AML-193 (cell line): ENCODE measurements around the gene SLC7A14.

Experiments
- DNase-seq, 2 experiments: peaks; one replicate each; lab custom pipeline; 2025; lab: John Stamatoyannopoulos, UW

Gene SLC7A14

GRCh38 chr3:170534227-170534626 lies 51.6 kb downstream of the SLC7A14 start:
- no peak for DNase-seq

GRCh38 chr3:170532573-170532972 lies 53.3 kb downstream of the SLC7A14 start:
- DNase-seq: no peak

GRCh38 chr3:170531657-170532335 lies 54.1 kb downstream of the SLC7A14 start:
- DNase-seq: no peak

- DNase-seq: no peak
Observed at GRCh38 chr3:170531054-170531453, 54.8 kb downstream of the SLC7A14 start.

- DNase-seq: no peak
Observed at GRCh38 chr3:170529912-170530311, 56.0 kb downstream of the SLC7A14 start.

GRCh38 chr3:170529346-170529745 lies 56.5 kb downstream of the SLC7A14 start:
- DNase-seq: no peak

GRCh38 chr3:170528726-170529125 lies 57.1 kb downstream of the SLC7A14 start:
- DNase-seq: no peak

- no peak for DNase-seq
Observed at GRCh38 chr3:170524073-170524472, 61.8 kb downstream of the SLC7A14 start.

- no peak for DNase-seq
Observed at GRCh38 chr3:170523248-170523647, 62.6 kb downstream of the SLC7A14 start.

- DNase-seq: no peak
Observed at GRCh38 chr3:170522201-170522600, 63.7 kb downstream of the SLC7A14 start.

GRCh38 chr3:170520996-170521395 lies 64.9 kb downstream of the SLC7A14 start:
- DNase-seq: no peak

- no peak for DNase-seq
Observed at GRCh38 chr3:170517242-170517945, 68.5 kb downstream of the SLC7A14 start.

GRCh38 chr3:170513642-170514041 lies 72.2 kb downstream of the SLC7A14 start:
- no peak for DNase-seq

GRCh38 chr3:170511371-170511770 lies 74.5 kb downstream of the SLC7A14 start:
- no peak for DNase-seq

GRCh38 chr3:170508839-170509238 lies 77.0 kb downstream of the SLC7A14 start:
- no peak for DNase-seq

- DNase-seq: no peak
Observed at GRCh38 chr3:170508291-170508690, 77.6 kb downstream of the SLC7A14 start.

GRCh38 chr3:170507063-170507462 lies 78.8 kb downstream of the SLC7A14 start:
- DNase-seq: no peak

GRCh38 chr3:170506556-170506955 lies 79.3 kb downstream of the SLC7A14 start:
- no peak for DNase-seq

- DNase-seq: no peak
Observed at GRCh38 chr3:170502297-170502696, 83.6 kb downstream of the SLC7A14 start.

- DNase-seq: no peak
Observed at GRCh38 chr3:170500995-170501394, 84.9 kb downstream of the SLC7A14 start.

GRCh38 chr3:170500462-170500861 lies 85.4 kb downstream of the SLC7A14 start:
- DNase-seq: no peak

- peak; percentile 19 to 20 for DNase-seq
Observed at GRCh38 chr3:170499562-170500156, 86.2 kb downstream of the SLC7A14 start.
